Neuronal stem cell (in vitro differentiated cells): ENCODE measurements around the gene MDFIC2.
A peak's percentile ranks its signal among the peaks of the same experiment; 100 is the strongest.

Experiments used
- DNase-seq: peaks from one replicate; pipeline ENCODE4 v3.0.0-alpha.2; 2013; ENCODE audit warnings: low spot score
- H2AFZ ChIP-seq: one replicate; pipeline ENCODE4 v1.6.1; 2013; ENCODE audit warnings: mild to moderate bottlenecking, low read length, inconsistent platforms
- H2AK5ac ChIP-seq: 2 replicates; pipeline ENCODE4 v1.6.1; 2013; ENCODE audit warnings: low read depth, mild to moderate bottlenecking, inconsistent platforms, low read length, moderate library complexity, mixed read lengths
- H2BK120ac ChIP-seq: 2 replicates; pipeline ENCODE4 v1.6.1; 2013; ENCODE audit warnings: low read depth, mild to moderate bottlenecking, inconsistent platforms, low read length, moderate library complexity, mixed read lengths
- H2BK12ac ChIP-seq: one replicate; pipeline ENCODE4 v1.6.1; 2013; ENCODE audit warnings: low read length, inconsistent platforms
- H2BK15ac ChIP-seq: 2 replicates; pipeline ENCODE4 v1.6.1; 2013; ENCODE audit warnings: mild to moderate bottlenecking, low read length, inconsistent platforms, mixed read lengths
- H2BK5ac ChIP-seq: one replicate; pipeline ENCODE4 v1.6.1; 2013; ENCODE audit warnings: inconsistent platforms, mild to moderate bottlenecking, low read length, moderate library complexity
- H3K14ac ChIP-seq: one replicate; pipeline ENCODE4 v1.6.1; 2013; ENCODE audit warnings: low read length, inconsistent platforms
- H3K18ac ChIP-seq: 2 replicates; pipeline ENCODE4 v1.6.1; 2013; ENCODE audit warnings: low read length, inconsistent platforms
- H3K23ac ChIP-seq: 2 replicates; pipeline ENCODE4 v1.6.1; 2013; ENCODE audit warnings: low read depth, mild to moderate bottlenecking, mixed read lengths, low read length, inconsistent platforms; ENCODE audit not compliant: poor library complexity
- H3K27ac ChIP-seq: replicated peaks from 3 replicates; pipeline ENCODE4 v1.5.1; 2013; ENCODE audit warnings: low read length, inconsistent platforms
- H3K27me3 ChIP-seq, 3 experiments: 2 replicates each; pipeline ENCODE4 v1.6.1; 2013; ENCODE audit warnings: low read length in 3 of 3, mild to moderate bottlenecking in 2 of 3, inconsistent platforms in 1 of 3, low read depth in 1 of 3, mixed read lengths in 1 of 3, moderate library complexity in 1 of 3; ENCODE audit not compliant: control insufficient read depth in 3 of 3, insufficient read depth in 3 of 3
- H3K36me3 ChIP-seq, 2 donors: replicated peaks in 1 of 2; 2 replicates each; pipeline ENCODE4 v1.6.1; 2013; ENCODE audit warnings: low read length in 2 of 2; ENCODE audit not compliant: control insufficient read depth in 2 of 2, insufficient read depth in 2 of 2
- H3K4ac ChIP-seq: 2 replicates; pipeline ENCODE4 v1.6.1; 2013; ENCODE audit warnings: inconsistent platforms, mild to moderate bottlenecking, low read length, moderate library complexity
- H3K4me1 ChIP-seq, 2 donors: 1 replicate in 1 of 2; 2 replicates in 1 of 2; pipeline ENCODE4 v1.6.1; 2013; ENCODE audit warnings: low read length in 2 of 2, low read depth in 1 of 2; ENCODE audit not compliant: control insufficient read depth in 2 of 2, insufficient read depth in 1 of 2
- H3K4me2 ChIP-seq: one replicate; pipeline ENCODE4 v1.6.1; 2013; ENCODE audit warnings: mild to moderate bottlenecking, low read length, inconsistent platforms; ENCODE audit not compliant: insufficient read depth, poor library complexity, severe bottlenecking
- H3K4me3 ChIP-seq, 2 donors: 2 replicates each; pipeline ENCODE4 v1.5.1; 2013; ENCODE audit warnings: low read length in 2 of 2, mild to moderate bottlenecking in 2 of 2, inconsistent platforms in 1 of 2, moderate library complexity in 1 of 2
- H3K79me1 ChIP-seq: one replicate; pipeline ENCODE4 v1.6.1; 2013; ENCODE audit warnings: low read depth, mild to moderate bottlenecking, inconsistent platforms, low read length, moderate library complexity
- H3K9ac ChIP-seq: one replicate; pipeline ENCODE4 v1.6.1; 2013; ENCODE audit warnings: mild to moderate bottlenecking, low read depth, low read length, inconsistent platforms; ENCODE audit not compliant: poor library complexity
- H3K9me3 ChIP-seq, 2 donors: replicated peaks in 1 of 2; 2 replicates each; pipeline versions ENCODE3 to v1.6.1; 2013; ENCODE audit warnings: low read length in 2 of 2, mild to moderate bottlenecking in 2 of 2, inconsistent platforms in 1 of 2, low read depth in 1 of 2, mixed read lengths in 1 of 2, moderate library complexity in 1 of 2; ENCODE audit not compliant: control insufficient read depth in 2 of 2, insufficient read depth in 1 of 2
- H4K8ac ChIP-seq: one replicate; pipeline ENCODE4 v1.6.1; 2013; ENCODE audit warnings: low read depth, mild to moderate bottlenecking, inconsistent platforms, low read length, moderate library complexity
- H4K91ac ChIP-seq: one replicate; pipeline ENCODE4 v1.6.1; 2013; ENCODE audit warnings: low read length, low read depth, mild to moderate bottlenecking, inconsistent platforms; ENCODE audit not compliant: poor library complexity
- WGBS, 2 donors: extraction: QIAGEN DNeasy Blood & Tissue Kit; methylation state at CpG; one replicate each; pipeline ENCODE4 v1.1.7; 2013; ENCODE audit warnings: missing lambda C conversion rate in 2 of 2, mixed read lengths in 1 of 2; ENCODE audit not compliant: insufficient read length in 2 of 2, insufficient replicate concordance in 1 of 2; ENCODE audit errors: extremely low coverage in 2 of 2; 5-methylcytosine and 5-hydroxymethylcytosine counted together

Gene MDFIC2

DNA sequence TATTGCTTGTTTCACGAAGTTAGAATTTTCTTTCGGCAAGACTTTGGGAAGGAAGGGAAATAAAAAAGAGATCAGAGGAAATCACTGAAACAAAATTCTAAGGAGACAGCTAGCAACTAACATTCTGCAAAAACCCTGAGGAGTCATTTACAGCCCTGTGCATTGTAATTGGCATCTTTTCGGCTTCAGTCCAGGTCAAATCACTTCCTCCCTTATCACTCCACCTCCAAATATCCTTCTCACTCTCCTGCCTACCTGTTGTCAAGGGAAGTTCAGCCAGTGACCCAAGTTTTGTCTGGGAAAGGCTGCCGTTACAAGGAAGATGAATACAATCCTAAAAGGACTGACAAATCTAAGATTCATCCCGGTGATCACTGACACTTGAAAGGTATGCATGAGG is 39.6 kb downstream of the MDFIC2 start:
- Histone ChIP-seq H2AK5ac (no peak overlapping the region), H3K4me3 (no peak overlapping the region), H3K4ac (no peak overlapping the region), H3K4me2 (no peak overlapping the region), H2BK12ac (no peak overlapping the region), H3K27ac (no peak overlapping the region), H3K9me3 (no peaks in the 10 kb centered on the region), H4K8ac (no peak overlapping the region), H2AFZ (peak overlapping the region; percentile 66), H3K79me1 (no peaks in the 10 kb centered on the region), H3K27me3 (no peaks in the 10 kb centered on the region), H4K91ac (no peak overlapping the region), H3K9ac (no peak overlapping the region), H3K36me3 (no peaks in the 10 kb centered on the region), H2BK15ac (no peak overlapping the region), H3K4me1 (no peaks in the 10 kb centered on the region), H3K14ac (no peak overlapping the region), H3K23ac (no peak overlapping the region), H2BK120ac (no peak overlapping the region), H3K18ac (no peak overlapping the region), H2BK5ac (no peak overlapping the region)
- no CpG with 5 or more reads among the region's 5 CpGs for whole genome bisulfite sequencing, 2 donors
- DNase-seq: no peak

- Histone ChIP-seq H4K91ac (no peak overlapping the region), H3K4me3 (no peak overlapping the region), H3K18ac (no peak overlapping the region), H2AFZ (no peak overlapping the region), H3K4ac (no peak overlapping the region), H2BK5ac (no peak overlapping the region), H2BK15ac (no peak overlapping the region), H3K79me1 (no peaks in the 10 kb centered on the region), H3K9ac (no peak overlapping the region), H3K4me2 (no peak overlapping the region), H2BK12ac (no peak overlapping the region), H3K27ac (no peak overlapping the region), H3K23ac (no peak overlapping the region), H3K14ac (no peak overlapping the region), H4K8ac (no peak overlapping the region), H2BK120ac (no peak overlapping the region), H3K9me3 (no peaks in the 10 kb centered on the region), H2AK5ac (no peak overlapping the region), H3K4me1 (no peaks in the 10 kb centered on the region), H3K36me3 (no peaks in the 10 kb centered on the region), H3K27me3 (no peaks in the 10 kb centered on the region)
- no peak for DNase-seq
- no CpG with 5 or more reads among the region's 3 CpGs for WGBS, 2 donors
These were observed 48.2 kb downstream of the MDFIC2 start for GRCh38 chr3:70264122-70264780.

DNA sequence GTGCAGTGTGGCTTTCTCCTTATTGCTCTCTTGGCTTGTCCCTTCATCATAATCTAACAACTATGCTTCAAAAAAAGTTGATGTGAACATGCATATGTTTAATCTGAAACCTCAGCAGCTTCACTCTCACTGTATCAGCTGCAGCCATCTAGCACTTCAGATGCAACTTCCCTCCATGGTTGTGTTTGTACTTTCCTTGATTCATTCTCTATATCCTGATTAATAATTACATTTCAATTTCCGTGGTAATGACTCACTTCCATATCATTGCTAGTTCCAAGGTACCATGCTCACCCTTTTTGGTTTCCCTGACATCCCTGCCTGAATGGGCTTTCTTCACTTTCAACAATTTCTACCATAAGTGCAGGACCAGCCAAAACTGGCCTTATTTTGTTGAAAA is 51.2 kb downstream of the MDFIC2 start:
- H2BK5ac ChIP-seq: no peak overlapping the region
- no peaks in the 10 kb centered on the region for H3K79me1 ChIP-seq
- no peak overlapping the region for H2AFZ ChIP-seq
- no peak overlapping the region for H3K27ac ChIP-seq
- no peak overlapping the region for H2BK12ac ChIP-seq
- H3K4me1 ChIP-seq: no peaks in the 10 kb centered on the region
- no peak overlapping the region for H3K9ac ChIP-seq
- no peak overlapping the region for H4K91ac ChIP-seq
- H3K4me3 ChIP-seq: no peak overlapping the region
- no peak overlapping the region for H2AK5ac ChIP-seq
- no peak overlapping the region for H4K8ac ChIP-seq
- no peak overlapping the region for H3K14ac ChIP-seq
- H3K4ac ChIP-seq: no peak overlapping the region
- no CpG with 5 or more reads among the region's 1 CpG for WGBS, 2 donors
- H3K4me2 ChIP-seq: no peak overlapping the region
- DNase-seq: no peak
- no peaks in the 10 kb centered on the region for H3K9me3 ChIP-seq
- H3K18ac ChIP-seq: no peak overlapping the region
- no peaks in the 10 kb centered on the region for H3K36me3 ChIP-seq
- H2BK120ac ChIP-seq: no peak overlapping the region
- H3K23ac ChIP-seq: no peak overlapping the region
- H2BK15ac ChIP-seq: no peak overlapping the region
- H3K27me3 ChIP-seq: no peaks in the 10 kb centered on the region

GRCh38 chr3:70256566-70256965 is 55.9 kb downstream of the MDFIC2 start:
- Histone ChIP-seq H3K4me2 (no peak overlapping the region), H4K8ac (no peak overlapping the region), H2BK15ac (no peak overlapping the region), H2BK5ac (no peak overlapping the region), H2BK12ac (no peak overlapping the region), H4K91ac (no peak overlapping the region), H3K18ac (no peak overlapping the region), H3K14ac (no peak overlapping the region), H3K23ac (no peak overlapping the region), H2AFZ (no peak overlapping the region), H2BK120ac (no peak overlapping the region), H3K79me1 (no peaks in the 10 kb centered on the region), H3K9me3 (no peaks in the 10 kb centered on the region), H3K9ac (no peak overlapping the region), H2AK5ac (no peak overlapping the region), H3K4me3 (no peak overlapping the region), H3K27ac (no peak overlapping the region), H3K4me1 (no peaks in the 10 kb centered on the region), H3K27me3 (no peaks in the 10 kb centered on the region), H3K36me3 (no peaks in the 10 kb centered on the region), H3K4ac (no peak overlapping the region)
- no CpG with 5 or more reads among the region's 1 CpG for WGBS, 2 donors
- DNase-seq: no peak
